HepG2 (cell line): ENCODE measurements around the gene ARMC5. TPM values are rescaled to one million over a fixed set of nuclear protein-coding genes. Genes with fewer than 3 reads are reported as not detected.

Source experiments
- ATAC-seq: fragments of 200-7000 bp; cut with Tn5 transposase; 3 replicates; pipeline ENCODE4 v1.9.1; 2020; ENCODE audit warnings: mild to moderate bottlenecking, moderate library complexity
- BruUV-seq: library from RNA; stranded (reverse); fragments of 400-500 nt; replicated peaks from 2 replicates; lab custom pipeline; 2021; lab: Mats Ljungman, UMichigan
- CTCF ChIA-PET: fragments of 300-600 bp; formaldehyde crosslinking; extraction: SDS; loops from one replicate; lab custom pipeline; 2021; ENCODE audit warnings: low total read pairs, inconsistent platforms, low intra/inter-chr PET ratio; lab: Yijun Ruan, JAX
- POLR2A ChIA-PET: fragments of 350-600 bp; sonication (Branson Sonifier 250); formaldehyde crosslinking; loops from one replicate; lab custom pipeline; 2020; ENCODE audit warnings: antibody characterized with exemption, inconsistent platforms; lab: Yijun Ruan, JAX
- DNase-seq: peaks from one replicate; pipeline ENCODE4 v3.0.0-alpha.2; 2015; ENCODE audit warnings: low spot score
- FAIRE-seq: peaks from 3 replicates; lab custom pipeline; 2011; peaks lifted over from hg19 to GRCh38; lab: Jason Lieb, UNC
- H2AFZ ChIP-seq: one replicate; pipeline ENCODE4 v1.6.1; 2011; ENCODE audit warnings: low read length, inconsistent platforms
- H3K27ac ChIP-seq: fragments of 300-600 bp; 3 replicates; pipeline ENCODE4 v1.8.0; 2011; ENCODE audit warnings: mixed run types, mild to moderate bottlenecking, mixed read lengths, low read length, inconsistent platforms; ENCODE audit not compliant: insufficient read depth; ENCODE audit errors: extremely low read length
- H3K27me3 ChIP-seq, 2 experiments: fragments of 200-600 bp in 1 of 2; 2 replicates in 1 of 2; 3 replicates in 1 of 2; pipeline versions ENCODE4 v1.6.0 to v1.8.0; 2011; ENCODE audit warnings: low read length in 2 of 2, mild to moderate bottlenecking in 2 of 2, moderate library complexity in 2 of 2, inconsistent platforms in 1 of 2; ENCODE audit not compliant: insufficient read depth in 2 of 2, control insufficient read depth in 1 of 2
- H3K36me3 ChIP-seq, 2 experiments: fragments of 200-600 bp in 1 of 2; replicated peaks in 1 of 2; 2 replicates in 1 of 2; 3 replicates in 1 of 2; pipeline versions ENCODE4 v1.5.1 to v1.8.0; 2011; ENCODE audit warnings: low read length in 2 of 2, inconsistent platforms in 1 of 2; ENCODE audit not compliant: insufficient read depth in 2 of 2, control insufficient read depth in 1 of 2
- H3K4me1 ChIP-seq: 2 replicates; pipeline ENCODE4 v1.5.1; 2012; ENCODE audit warnings: low read length, inconsistent platforms; ENCODE audit not compliant: insufficient read depth
- H3K4me2 ChIP-seq: 2 replicates; pipeline ENCODE4 v1.6.0; 2011; ENCODE audit warnings: low read depth, low read length, inconsistent platforms
- H3K4me3 ChIP-seq, 3 experiments: fragments of 200-600 bp in 1 of 3; sonication (generic), shearing (Covaris generic) in 1 of 3; replicated peaks in 1 of 3; 2 replicates each; pipeline ENCODE4 v1.5.1; 2011 to 2016; ENCODE audit warnings: low read length in 3 of 3, inconsistent platforms in 2 of 3, low read depth in 2 of 3, mild to moderate bottlenecking in 2 of 3, control low read depth in 1 of 3, mixed read lengths in 1 of 3; ENCODE audit not compliant: insufficient read depth in 1 of 3
- H3K79me2 ChIP-seq: one replicate; pipeline ENCODE4 v1.6.1; 2011; ENCODE audit warnings: low read length, inconsistent platforms; ENCODE audit not compliant: insufficient read depth
- H3K9ac ChIP-seq: 2 replicates; pipeline ENCODE4 v1.6.0; 2011; ENCODE audit warnings: mild to moderate bottlenecking, low read depth, low read length, inconsistent platforms; ENCODE audit not compliant: insufficient read depth
- H3K9me3 ChIP-seq: 2 replicates; pipeline ENCODE4 v1.5.1; 2012; ENCODE audit warnings: mild to moderate bottlenecking, low read length
- H4K20me1 ChIP-seq: 2 replicates; pipeline ENCODE4 v1.6.0; 2011; ENCODE audit warnings: inconsistent platforms, mild to moderate bottlenecking, low read length, moderate library complexity; ENCODE audit not compliant: insufficient read depth
- DNMT3B ChIP-seq: conservative IDR thresholded peaks from 2 replicates; pipeline ENCODE4 v1.6.1; 2016; ENCODE audit warnings: missing biosample characterization, control low read depth
- GPN1 ChIP-seq: sonication (generic); formaldehyde crosslinking; IDR thresholded peaks from 2 replicates; pipeline ENCODE4 v1.5.1; 2020; ENCODE audit warnings: missing genetic modification reagents, borderline replicate concordance
- HNRNPL ChIP-seq: fragments of 200-400 bp; formaldehyde crosslinking; IDR thresholded peaks from 2 replicates; pipeline ENCODE4 v1.6.1; 2017; ENCODE audit warnings: mild to moderate bottlenecking, low read depth, low read length
- JARID2 ChIP-seq: sonication (generic); formaldehyde crosslinking; IDR thresholded peaks from 2 replicates; pipeline ENCODE4 v1.8.1; 2023; ENCODE audit warnings: missing genetic modification reagents, inconsistent platforms; ENCODE audit not compliant: insufficient replicate concordance
- MYNN ChIP-seq: sonication (generic); formaldehyde crosslinking; IDR thresholded peaks from 2 replicates; pipeline ENCODE4 v1.4.0; 2020; ENCODE audit warnings: mild to moderate bottlenecking, low read depth, missing genetic modification reagents
- PITX1 ChIP-seq: sonication (generic); formaldehyde crosslinking; IDR thresholded peaks from 2 replicates; pipeline ENCODE4 v1.5.1; 2020; ENCODE audit warnings: mild to moderate bottlenecking, missing genetic modification reagents
- SMAD3 ChIP-seq: sonication (generic); formaldehyde crosslinking; IDR thresholded peaks from 2 replicates; pipeline ENCODE4 v1.4.0; 2020; ENCODE audit warnings: missing genetic modification reagents
- TBX2 ChIP-seq: sonication (generic); formaldehyde crosslinking; IDR thresholded peaks from 2 replicates; pipeline ENCODE4 v1.5.0; 2020; ENCODE audit warnings: missing genetic modification reagents, mild to moderate bottlenecking, borderline replicate concordance
- ZNF737 ChIP-seq: sonication (generic); formaldehyde crosslinking; IDR thresholded peaks from 2 replicates; pipeline ENCODE4 v1.5.0; 2020; ENCODE audit warnings: missing genetic modification reagents, mild to moderate bottlenecking, borderline replicate concordance
- ZNF788 ChIP-seq: sonication (generic); formaldehyde crosslinking; IDR thresholded peaks from 2 replicates; pipeline ENCODE4 v1.5.0; 2020; ENCODE audit warnings: mild to moderate bottlenecking, missing genetic modification reagents, borderline replicate concordance
- ZNF792 ChIP-seq: IDR thresholded peaks from 2 replicates; pipeline ENCODE4 v1.6.1; 2016
- ZSCAN9 ChIP-seq: IDR thresholded peaks from 2 replicates; pipeline ENCODE4 v1.6.1; 2016; ENCODE audit warnings: borderline replicate concordance
- WGBS: methylation state at CpG from one replicate; pipeline ENCODE4 v1.1.6; 2017; ENCODE audit warnings: low lambda C conversion rate; 5-methylcytosine and 5-hydroxymethylcytosine counted together
- in situ Hi-C: cut with HindIII; loops from 2 replicates; pipeline ENCODE4 v1.10.0; 2017; ENCODE audit warnings: low pct_unique_long_range_greater_than_20kb; ENCODE audit not compliant: extremely low pct_ligation_motif_present
- intact Hi-C: fragments of 100-400 bp; cut with micrococcal nuclease; formaldehyde crosslinking; loops from one replicate; pipeline ENCODE4 v1.10.0; 2022; ENCODE audit not compliant: unreplicated experiment
- polyA plus RNA-seq, 8 experiments: library from polyadenylated mRNA; depleted of rRNA in 3 of 8; stranded (reverse) in 7 of 8; unstranded in 1 of 8; fragments of >200 nt; fragmentation: Illumina TruSeq in 4 of 8; extraction: Trizol in 4 of 8; gene quantifications; 2 replicates each; pipeline versions ENCODE4 v1.2.1 to v1.2.3, GENCODE V29; 2011 to 2016; ENCODE audit warnings: low read depth in 4 of 8, missing spikeins in 1 of 8, mixed read lengths in 1 of 8; ENCODE audit not compliant: insufficient read depth in 1 of 8
- total RNA-seq, 5 experiments: library from RNA; depleted of rRNA; stranded (reverse); fragments of >200 nt; fragmentation: Illumina TruSeq; extraction: Trizol; gene quantifications; 2 replicates each; pipeline ENCODE4 v1.2.3, GENCODE V29; 2016; ENCODE audit warnings: low read depth in 1 of 5
- TF ChIP-seq, protein P1 (sequence below): IDR thresholded peaks from 2 replicates; pipeline ENCODE4 v1.6.1; 2016; ENCODE audit warnings: low read depth, borderline replicate concordance
- TF ChIP-seq, protein P2 (sequence below): IDR thresholded peaks from 2 replicates; pipeline ENCODE4 v1.6.1; 2016; ENCODE audit warnings: low read depth, control low read depth

Gene ARMC5
- total and polyA plus RNA-seq, 2 of the 13 experiments (the other 11 are each of a cell fraction or from before 2014, with no cell fraction given) = 10.8 to 22.3 TPM

DNA sequence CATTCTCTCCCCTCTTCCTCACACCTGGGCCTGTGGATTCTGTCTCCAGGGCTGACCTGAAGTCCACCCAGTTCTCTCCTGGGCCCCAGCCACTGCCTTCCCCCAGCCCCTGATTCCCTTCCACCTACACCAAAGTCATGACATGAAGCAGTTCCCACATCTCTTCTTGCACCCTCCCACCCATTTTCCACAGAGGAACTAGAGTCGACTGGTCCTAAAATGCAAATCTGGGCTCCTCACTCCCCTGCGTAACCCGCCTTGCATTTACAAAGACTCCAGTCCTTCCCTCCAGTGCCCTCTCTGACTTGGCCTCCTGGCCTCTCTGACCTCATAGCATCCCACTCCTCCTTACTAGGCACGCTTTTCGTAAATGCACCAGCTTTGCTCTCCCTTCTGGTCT lies 45.9 kb upstream of the ARMC5 start:
- H3K36me3 ChIP-seq = no peaks in the 10 kb centered on the region
- ATAC-seq (no peak), FAIRE-seq (no peak), DNase-seq (no peak)
- H3K4me3 ChIP-seq = no peak overlapping the region
- H3K9me3 ChIP-seq = no peaks in the 10 kb centered on the region
- ChIA-PET POLR2A (no interaction called here), CTCF (no interaction called here)
- H2AFZ ChIP-seq = no peak overlapping the region
- H3K27me3 ChIP-seq = peaks cover 3 to 65% of the 10 kb centered on the region in 2 experiments; a peak in 4 of 5 replicates
- H3K4me1 ChIP-seq = no peaks in the 10 kb centered on the region
- no peaks in the 10 kb centered on the region for H3K79me2 ChIP-seq
- in situ Hi-C loops (no loop called here), intact Hi-C loops (no loop called here)
- no peaks in the 10 kb centered on the region for H4K20me1 ChIP-seq
- BruUV-seq = no TSS peak
- no peak for TF ChIP-seq PITX1 (CRISPR knock-in tag)
- no peak for TF ChIP-seq ZSCAN9 (CRISPR knock-in tag)
- TF ChIP-seq HNRNPL = no peak
- no peak for TF ChIP-seq TBX2
- TF ChIP-seq MYNN = no peak
- 37% methylated on average over 5 of the region's 5 CpGs for WGBS
- H3K27ac ChIP-seq = no peak overlapping the region
- H3K4me2 ChIP-seq = no peak overlapping the region
- H3K9ac ChIP-seq = no peak overlapping the region

DNA sequence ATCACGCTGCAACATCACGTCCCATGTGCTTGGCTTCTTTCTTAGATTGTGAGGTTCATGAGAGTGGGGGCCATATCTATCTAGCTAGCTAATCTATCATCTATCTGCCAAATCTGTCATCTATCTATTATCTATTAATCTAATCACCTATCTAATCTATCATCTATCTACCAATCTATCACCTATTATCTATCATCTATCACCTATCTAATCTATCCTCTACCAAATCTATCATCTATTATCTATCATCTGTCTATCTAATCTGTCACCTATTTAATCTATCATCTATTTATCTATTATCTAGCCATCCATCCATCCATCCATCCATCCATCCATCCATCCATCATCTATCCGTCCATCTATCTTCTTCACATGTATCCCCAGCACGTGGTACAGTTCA lies 45.4 kb upstream of the ARMC5 start:
- Histone ChIP-seq H3K27ac (no peak overlapping the region), H3K36me3 (no peaks in the 10 kb centered on the region), H3K79me2 (no peaks in the 10 kb centered on the region), H3K9ac (no peak overlapping the region), H3K4me3 (no peak overlapping the region), H3K4me1 (no peaks in the 10 kb centered on the region), H4K20me1 (no peaks in the 10 kb centered on the region), H3K4me2 (no peak overlapping the region), H2AFZ (no peak overlapping the region), H3K9me3 (no peaks in the 10 kb centered on the region), H3K27me3 (peaks cover 3 to 61% of the 10 kb centered on the region in 2 experiments; a peak in 4 of 5 replicates)
- in situ Hi-C loops = no loop called here
- no peak for ATAC-seq
- BruUV-seq = no TSS peak
- ChIA-PET POLR2A (no interaction called here), CTCF (no interaction called here)
- TF ChIP-seq SMAD3 (CRISPR knock-in tag) = no peak
- TF ChIP-seq GPN1 = no peak
- no peak for TF ChIP-seq JARID2 (CRISPR knock-in tag)
- TF ChIP-seq, protein P1, sequence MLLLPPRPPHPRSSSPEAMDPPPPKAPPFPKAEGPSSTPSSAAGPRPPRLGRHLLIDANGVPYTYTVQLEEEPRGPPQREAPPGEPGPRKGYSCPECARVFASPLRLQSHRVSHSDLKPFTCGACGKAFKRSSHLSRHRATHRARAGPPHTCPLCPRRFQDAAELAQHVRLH (CRISPR knock-in tag) = no peak
- TF ChIP-seq ZNF788 (CRISPR knock-in tag) = no peak
- TF ChIP-seq HNRNPL = no peak
- TF ChIP-seq ZNF792 (CRISPR knock-in tag) = no peak
- no peak for TF ChIP-seq ZNF737 (CRISPR knock-in tag)
- no peak for TF ChIP-seq DNMT3B (CRISPR knock-in tag)
- TF ChIP-seq, protein P2, sequence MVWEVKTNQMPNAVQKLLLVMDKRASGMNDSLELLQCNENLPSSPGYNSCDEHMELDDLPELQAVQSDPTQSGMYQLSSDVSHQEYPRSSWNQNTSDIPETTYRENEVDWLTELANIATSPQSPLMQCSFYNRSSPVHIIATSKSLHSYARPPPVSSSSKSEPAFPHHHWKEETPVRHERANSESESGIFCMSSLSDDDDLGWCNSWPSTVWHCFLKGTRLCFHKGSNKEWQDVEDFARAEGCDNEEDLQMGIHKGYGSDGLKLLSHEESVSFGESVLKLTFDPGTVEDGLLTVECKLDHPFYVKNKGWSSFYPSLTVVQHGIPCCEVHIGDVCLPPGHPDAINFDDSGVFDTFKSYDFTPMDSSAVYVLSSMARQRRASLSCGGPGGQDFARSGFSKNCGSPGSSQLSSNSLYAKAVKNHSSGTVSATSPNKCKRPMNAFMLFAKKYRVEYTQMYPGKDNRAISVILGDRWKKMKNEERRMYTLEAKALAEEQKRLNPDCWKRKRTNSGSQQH = no peak
- no peak for DNase-seq
- 2% methylated on average over 4 of the region's 4 CpGs for WGBS
- no peak for FAIRE-seq
- intact Hi-C loops = no loop called here
